ENCODE results near the gene HCRTR1. TPM values are rescaled to one million over a fixed set of nuclear protein-coding genes. Genes with fewer than 3 reads are reported as not detected.

The HCRTR1 gene
- total and polyA plus RNA-seq, 2 donors (not counting 3 experiments of a cell fraction or from before 2014, with no cell fraction given), result 0.93 to 1.5 TPM

DNA sequence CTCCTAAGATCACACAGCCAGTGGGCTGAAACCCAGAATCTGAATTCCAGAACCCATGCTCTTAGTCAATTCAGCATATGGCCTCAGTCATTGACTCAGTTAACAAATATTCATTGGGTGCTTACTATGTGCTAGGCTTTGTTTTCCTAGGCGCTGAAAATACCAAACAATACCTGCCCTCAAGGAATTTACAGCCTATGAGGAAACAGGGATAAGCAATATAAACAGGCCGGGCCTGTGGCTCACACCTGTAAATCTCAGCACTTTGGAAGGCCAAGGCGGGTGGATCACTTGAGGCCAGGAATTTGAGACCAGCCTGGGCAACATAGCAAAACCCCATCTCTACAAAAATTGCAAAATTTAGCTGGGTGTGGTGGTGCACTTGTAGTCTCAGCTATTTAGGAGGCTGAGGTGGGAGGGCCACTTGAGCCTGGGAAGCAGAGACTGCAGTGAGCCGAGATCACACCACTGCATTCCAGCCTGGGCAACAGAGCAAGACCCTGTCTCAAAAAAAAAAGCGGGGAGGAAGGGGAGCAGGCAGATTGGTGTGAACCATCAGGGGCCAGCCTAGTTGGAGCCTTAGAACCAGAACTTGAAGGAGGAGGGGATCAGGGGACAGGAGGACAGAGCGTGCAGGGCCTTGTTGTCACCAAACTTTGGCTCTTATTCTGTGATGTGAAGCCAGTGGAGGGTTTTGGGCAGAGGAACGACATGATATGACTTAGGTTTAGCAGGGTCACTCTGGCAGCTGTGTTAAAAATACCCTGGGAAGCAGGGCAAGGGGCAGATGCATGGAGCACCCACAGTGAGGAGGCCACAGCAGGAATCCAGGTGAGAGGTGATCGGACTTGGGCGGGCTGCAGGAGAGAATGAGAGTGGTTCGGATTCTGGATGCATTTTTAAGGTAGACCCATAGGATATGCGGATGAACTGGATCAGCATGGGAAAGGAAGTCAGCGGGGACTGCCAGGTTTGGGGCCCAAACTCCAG lies 35.4 kb upstream of the HCRTR1 start:
- intact Hi-C loops (cut with micrococcal nuclease), result loop anchor here (5.0 to 10.0 kb wide), 2 partner anchors 353 to 480 kb away; partner anchors contain the start of gene PTP4A2
- H3K36me3 ChIP-seq (ENCODE audit: control insufficient read depth in 2 of 2, extremely low read depth in 1 of 2, insufficient read depth in 2 of 2, low read length in 2 of 2), result peaks cover 14 to 27% of the 10 kb centered on the region in 2 experiments
- H3K4me3 ChIP-seq (replicated peaks in 1 of 3; ENCODE audit: insufficient read depth in 1 of 3, low read depth in 1 of 3, low read length in 3 of 3), result no peak overlapping the region
- DNase-seq (ENCODE audit: low read depth, low spot score), result no peak
- dilution Hi-C loops (cut with MboI; ENCODE audit: extremely low pct_ligation_motif_present, low sequenced_read_pairs), result no loop called here
- ChIA-PET POLR2A (no interaction called here), CTCF (interaction anchor here (0.6 to 1.9 kb wide), 3 partner anchors 19 to 36 kb away, joined by 3 to 9 read pairs (median 5); partner anchors contain the start of gene HCRTR1)
- BruUV-seq (replicated peaks), result no TSS peak
- H3K4me2 ChIP-seq (ENCODE audit: insufficient read depth, low read length), result no peak overlapping the region
- TF ChIP-seq EZH2 (IDR thresholded peaks at IDR 0.05; ENCODE audit: borderline replicate concordance, low read depth, low read length, severe bottlenecking), result no peak
- no peak for TF ChIP-seq GATA2 (IDR thresholded peaks at IDR 0.05; ENCODE audit: insufficient read depth, insufficient read length, low read depth, low read length)
- no peak for TF ChIP-seq POLR2A (IDR thresholded peaks at IDR 0.05; ENCODE audit: low read depth, low read length)
- no peaks in the 10 kb centered on the region for H4K20me1 ChIP-seq (replicated peaks; ENCODE audit: control insufficient read depth, extremely low read depth, insufficient read depth, low read length)
- H3K4me1 ChIP-seq (ENCODE audit: control insufficient read depth, extremely low read depth, insufficient read depth, low read length), result peaks cover 57% of the 10 kb centered on the region
- H3K9ac ChIP-seq (replicated peaks; ENCODE audit: extremely low read depth, insufficient read depth, low read length), result no peak overlapping the region
- no peaks in the 10 kb centered on the region for H3K27me3 ChIP-seq (ENCODE audit: control insufficient read depth in 2 of 2, insufficient read depth in 2 of 2, low read length in 2 of 2)
- no peaks in the 10 kb centered on the region for H3K9me1 ChIP-seq (replicated peaks; ENCODE audit: control insufficient read depth, extremely low read depth, insufficient read depth, low read length)
- peaks cover 65% of the 10 kb centered on the region for H3K79me2 ChIP-seq (ENCODE audit: control insufficient read depth, insufficient read depth, low read length)
- H3K27ac ChIP-seq (ENCODE audit: insufficient read depth, low read depth, low read length), result no peak overlapping the region
- FAIRE-seq, result no peak
- no peaks in the 10 kb centered on the region for H3K9me3 ChIP-seq (replicated peaks; ENCODE audit: control insufficient read depth, insufficient read depth, low read length)
- H2AFZ ChIP-seq (ENCODE audit: low read depth, low read length), result no peak overlapping the region

Data from endothelial cell of umbilical vein (primary cell).